GM21423 (cell line): ENCODE data around the gene FGF9.

Experiments used
- ATAC-seq: cut with Tn5 transposase; IDR thresholded peaks from one replicate; pipeline ENCODE4 v1.9.1; 2021; ENCODE audit warnings: mild to moderate bottlenecking, moderate library complexity; ENCODE audit not compliant: unreplicated experiment

The FGF9 gene

DNA sequence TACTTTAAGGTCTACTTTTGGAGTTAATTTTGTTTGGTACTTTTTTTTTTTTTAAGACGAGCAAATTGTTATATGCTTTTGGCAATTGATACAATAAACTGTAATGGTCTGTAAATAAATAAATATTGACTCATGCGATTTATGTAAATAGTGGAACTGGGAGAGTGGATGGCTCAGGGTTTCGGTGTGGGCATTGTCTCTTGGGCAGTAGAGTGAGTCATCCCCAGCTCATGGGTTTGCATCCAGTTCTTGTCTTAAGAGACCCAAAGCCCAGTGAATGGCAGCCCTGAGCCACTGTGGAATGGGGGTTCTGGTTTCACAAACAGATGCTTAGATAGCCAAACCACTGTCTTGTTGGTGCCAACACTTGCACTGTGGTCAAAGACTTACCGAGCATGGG, 33.0 kb downstream of the FGF9 start:
- no peak for ATAC-seq

DNA sequence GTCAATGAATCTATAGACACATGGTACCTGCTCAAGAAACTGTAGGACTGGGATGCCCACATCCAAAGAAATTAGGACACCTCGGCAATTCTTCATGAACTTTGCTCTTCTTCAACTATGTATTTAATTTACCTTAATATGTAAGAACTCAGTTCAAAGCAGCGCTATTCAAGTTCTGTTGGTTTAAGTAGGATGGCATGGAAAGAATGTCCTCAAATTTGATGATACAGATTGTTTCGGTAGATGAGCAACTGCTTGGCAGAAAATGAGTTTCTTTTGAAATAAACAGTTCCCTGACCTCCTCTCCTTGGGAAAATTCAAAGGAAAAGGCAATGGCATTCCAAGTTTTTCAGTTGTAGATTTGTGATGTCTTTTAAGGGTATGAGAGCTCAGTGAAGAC, 36.7 kb downstream of the FGF9 start:
- ATAC-seq = no peak

DNA sequence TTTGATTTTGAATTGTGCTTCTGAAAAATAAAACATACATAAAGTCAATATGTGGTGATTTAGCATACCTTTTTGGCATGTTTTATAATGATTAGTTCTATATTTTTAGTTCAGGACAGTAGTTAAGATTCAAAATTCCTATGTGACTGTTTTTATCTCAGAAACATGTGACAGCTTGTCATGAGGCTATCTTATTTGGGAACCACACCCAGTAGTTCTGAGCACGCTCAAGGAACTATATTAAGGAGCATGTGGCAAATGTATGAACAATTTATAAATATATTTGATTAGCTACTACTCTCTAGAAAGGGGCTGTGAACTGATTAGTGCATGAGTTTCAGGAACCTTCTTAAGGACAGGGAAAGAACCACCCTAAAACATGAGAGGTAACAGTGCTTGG, 38.8 kb downstream of the FGF9 start:
- no peak for ATAC-seq

DNA sequence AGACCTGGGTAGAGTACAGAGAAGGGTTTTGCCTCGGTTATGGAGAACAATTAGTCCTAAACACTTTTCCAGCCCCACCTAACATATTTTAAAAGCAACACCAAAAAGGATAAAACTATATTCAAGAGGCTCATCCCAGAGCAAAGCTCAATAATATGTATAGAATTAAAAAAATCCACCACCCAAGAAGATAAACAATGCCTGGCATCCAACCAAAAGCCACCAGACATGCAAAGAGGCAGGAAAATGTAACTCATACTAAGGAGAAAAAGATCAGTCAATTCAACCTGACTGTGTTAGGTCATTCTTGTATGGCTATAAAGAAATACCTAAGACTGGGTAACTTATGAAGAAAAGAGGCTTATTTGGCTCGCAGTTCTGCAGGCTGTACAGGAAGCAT, 39.3 kb downstream of the FGF9 start:
- ATAC-seq = no peak

DNA sequence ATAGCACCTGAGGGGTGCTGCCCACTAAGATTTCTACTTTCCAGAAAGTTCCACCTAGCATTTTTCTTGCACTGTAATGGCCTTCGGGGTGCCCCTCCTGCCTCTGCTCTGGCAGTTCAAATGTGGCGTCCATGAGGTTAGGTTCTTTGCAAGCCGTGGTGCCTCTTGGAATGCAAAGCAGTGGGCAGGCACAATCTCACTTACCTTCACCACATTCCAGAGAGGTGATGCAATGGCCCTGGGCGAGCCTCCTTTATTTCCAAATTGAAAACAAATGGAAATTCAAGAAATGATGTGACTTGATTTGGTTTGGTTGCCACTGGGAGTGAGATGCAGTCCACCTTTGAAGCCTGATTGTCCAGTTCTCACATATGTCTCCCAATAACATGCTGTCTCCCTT, 46.9 kb downstream of the FGF9 start:
- no peak for ATAC-seq

DNA sequence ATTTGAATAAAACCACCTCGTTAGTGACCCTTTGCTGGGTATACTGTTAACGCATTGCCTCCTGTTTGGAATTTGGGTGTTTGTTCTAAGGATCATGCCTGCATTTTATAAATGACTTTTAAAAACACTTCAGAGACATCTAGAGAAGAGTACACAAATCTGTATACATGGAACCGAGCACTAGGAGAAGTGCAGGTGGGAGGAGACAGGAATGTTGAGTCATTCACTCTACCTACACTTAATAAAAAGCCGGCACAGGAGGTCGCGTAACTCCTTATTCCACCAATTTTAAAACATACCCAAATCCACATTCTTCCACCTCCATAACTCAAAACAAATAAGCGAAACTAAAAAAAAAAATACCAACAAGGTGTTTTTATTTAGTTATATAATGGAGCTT, 48.6 kb downstream of the FGF9 start:
- no peak for ATAC-seq

DNA sequence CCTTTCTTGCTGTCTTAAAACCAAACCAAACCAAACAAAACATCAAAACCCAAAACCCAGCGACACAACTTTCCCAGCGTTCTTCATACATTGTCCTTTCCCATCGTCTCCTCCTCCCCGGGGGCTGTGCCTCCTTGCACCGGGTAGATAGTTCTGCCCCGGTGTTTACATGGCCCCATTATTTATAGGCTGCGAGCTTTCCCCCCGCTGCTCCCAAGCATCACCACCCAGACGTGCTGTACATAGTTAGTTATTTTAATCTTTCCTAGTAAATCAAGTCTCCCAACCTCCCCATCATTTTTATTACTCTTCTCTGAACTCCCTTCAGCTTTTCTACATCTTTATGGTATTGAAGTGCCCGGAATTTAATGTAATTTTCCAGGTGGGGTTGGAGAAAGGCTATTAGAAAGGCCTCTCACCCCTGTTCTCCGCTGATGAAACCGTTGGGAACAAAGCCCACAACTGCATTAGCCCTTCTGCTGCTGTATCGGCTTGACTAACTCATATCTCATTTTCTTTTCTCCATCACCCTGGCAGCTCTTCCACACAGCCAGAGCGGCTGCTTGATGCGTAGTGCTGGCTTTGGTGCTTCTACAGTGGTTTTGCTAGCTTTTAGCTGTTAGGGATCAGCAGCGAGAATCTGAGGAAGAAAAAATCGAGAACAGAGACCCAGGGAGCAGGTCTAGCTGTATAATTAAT, 53.1 kb downstream of the FGF9 start:
- no peak for ATAC-seq

DNA sequence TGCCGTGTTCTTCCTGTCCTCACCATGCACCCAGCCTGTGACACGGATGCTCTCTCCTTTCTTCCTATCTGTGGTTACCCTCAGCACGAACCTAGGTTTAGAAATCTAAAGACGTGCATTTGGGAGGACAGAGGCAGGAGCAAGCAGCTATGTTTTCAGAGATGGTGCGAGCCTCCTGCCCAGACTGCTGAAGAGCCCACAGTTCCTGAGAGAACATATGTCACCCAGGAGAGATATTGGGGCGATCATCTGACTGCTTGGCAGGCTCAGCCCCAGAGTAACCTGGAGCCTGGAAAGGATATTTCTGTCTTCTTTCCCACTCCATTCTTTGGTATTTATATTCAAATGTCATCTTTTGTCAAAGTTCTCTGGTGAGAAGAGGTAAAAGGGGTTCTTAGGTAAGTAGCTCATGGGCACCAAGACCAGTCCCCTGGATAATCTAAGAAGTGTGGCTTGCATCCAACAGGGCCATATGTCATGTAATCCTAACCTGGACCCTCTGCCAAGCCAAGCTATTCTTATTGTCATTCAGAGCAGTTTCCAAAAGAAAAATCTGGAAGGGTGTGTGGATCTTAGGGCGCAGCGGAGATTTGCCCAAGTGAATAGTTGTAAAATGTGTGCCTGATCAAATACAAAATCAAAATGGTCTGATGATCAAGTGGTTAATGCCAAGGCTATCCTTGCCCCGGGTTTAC, 59.5 kb downstream of the FGF9 start:
- no peak for ATAC-seq

DNA sequence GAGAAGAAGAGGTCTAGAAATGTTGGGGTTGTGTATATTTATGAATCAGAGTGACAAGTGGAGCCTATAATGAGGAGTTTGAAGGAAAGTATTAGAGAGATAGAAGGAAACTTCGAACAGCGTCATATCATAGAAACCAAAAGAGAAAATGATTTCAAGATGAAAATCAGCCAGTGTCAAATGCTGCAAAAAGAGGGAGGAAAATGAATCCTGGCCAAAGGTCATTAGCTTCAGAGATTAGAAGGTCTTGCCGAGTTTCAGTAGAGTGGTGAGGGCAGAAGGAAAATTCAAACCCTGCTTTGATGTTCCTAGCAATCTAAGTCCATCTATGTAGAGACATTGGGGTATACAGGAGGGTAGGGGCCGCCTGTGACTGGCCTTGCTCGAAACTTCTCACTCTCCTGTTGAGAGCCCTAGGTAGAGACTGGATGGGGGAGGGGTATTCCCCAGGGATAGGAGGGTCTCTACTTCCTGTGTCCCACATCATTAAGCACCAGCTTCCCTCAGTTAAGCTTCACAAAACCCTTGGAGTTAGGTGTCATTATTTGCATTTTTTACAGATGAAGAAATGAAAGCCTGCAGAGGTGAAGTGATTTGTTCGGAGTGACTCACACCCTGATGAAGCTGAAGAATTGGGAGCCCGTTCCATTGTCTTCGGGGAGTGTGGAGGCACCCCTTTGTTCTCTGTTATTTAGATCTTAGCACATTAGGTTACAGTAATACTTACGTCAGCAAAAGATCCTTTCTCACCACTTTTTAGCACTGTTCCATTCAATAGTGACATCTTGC, 62.8 kb downstream of the FGF9 start:
- ATAC-seq = no peak

DNA sequence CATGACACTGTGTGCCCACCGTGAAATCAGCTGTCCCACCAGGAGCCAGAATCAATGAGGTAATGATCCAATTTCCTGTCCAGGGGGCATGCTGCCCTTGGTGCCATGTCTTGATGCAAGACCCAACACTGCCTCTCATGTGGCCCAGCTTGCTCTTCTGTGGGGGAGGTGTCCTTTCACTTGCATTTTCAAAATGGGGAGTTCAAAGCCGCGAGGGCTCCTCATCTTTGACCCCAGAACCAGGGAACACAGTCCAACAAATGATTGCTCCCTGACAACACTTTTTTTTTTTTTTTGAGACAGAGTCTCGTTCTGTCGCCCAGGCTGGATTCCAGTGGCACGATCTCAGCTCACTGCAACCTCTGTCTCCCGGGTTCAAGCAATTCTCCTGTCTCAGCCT, 64.1 kb downstream of the FGF9 start:
- ATAC-seq = no peak

DNA sequence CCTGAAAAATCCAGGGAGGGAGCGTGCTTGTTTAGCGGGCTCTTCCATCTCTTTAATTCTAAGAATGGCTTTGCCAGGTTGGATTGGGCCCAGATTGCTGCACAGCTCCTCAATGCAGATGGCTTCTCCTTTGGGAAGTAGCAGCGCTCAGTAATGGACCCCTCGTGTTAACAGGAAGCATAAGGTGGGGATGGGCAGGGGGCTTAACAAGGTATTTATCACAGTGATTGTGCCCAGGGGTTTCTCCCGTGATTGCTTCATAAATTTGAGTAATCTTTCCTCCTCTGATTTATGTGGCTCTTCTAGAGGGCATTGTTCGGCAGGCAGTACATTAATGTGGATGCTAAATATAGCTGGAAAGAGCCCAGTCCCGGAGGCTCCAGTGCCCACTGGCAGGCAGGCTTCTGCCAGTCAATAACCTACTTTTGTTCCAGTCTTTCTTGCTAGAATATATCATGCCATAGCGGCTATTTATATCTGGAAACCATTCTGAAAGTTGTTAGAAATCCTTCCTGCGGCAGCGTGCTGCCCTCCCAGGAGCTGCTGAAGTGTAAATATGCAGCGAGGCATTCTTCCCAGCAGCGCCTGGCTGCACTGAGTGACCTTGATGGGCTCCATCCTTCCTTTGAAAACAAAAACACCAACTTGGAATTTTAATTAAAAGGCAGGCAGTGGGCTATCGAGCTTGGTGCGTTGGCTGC, 65.0 kb downstream of the FGF9 start:
- no peak for ATAC-seq

DNA sequence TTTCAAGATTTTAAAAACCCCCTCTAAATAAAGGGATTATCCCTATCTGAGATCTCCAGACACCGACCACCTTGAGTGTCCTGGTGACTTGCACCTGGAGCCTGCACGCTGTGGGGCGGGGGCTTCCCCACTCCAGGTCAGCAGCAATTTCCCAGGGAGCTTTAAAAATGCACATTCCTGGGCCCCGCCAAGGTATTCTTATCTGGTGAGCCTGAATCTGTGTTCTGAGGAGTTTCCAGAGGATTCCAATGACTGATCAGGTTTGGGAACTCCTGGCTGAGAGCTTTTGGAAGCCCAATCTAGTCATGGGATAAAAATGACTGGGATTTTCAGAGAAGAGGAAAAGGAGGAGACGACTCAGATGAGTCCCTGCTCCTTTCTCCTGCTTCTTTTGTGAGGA, 66.1 kb downstream of the FGF9 start:
- no peak for ATAC-seq

DNA sequence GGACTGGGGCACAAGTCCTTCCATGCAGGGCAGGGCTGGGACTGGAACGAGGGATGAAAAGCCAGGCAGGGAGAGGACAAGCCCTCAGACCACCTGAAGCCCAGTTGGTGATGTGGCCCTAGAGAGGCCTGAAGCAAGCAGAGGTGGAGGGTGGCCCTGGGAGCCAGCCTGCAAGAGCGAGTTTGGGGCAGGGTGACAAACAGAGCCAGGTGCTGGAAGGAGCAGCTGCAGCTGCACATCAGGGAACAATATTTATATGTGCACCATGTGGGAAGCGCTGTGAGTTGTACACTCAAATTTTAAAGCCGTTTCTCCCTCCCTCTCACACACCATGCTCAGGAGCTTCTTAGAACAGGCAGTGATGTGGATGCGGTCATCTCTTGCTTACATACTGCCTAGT, 67.8 kb downstream of the FGF9 start:
- no peak for ATAC-seq

DNA sequence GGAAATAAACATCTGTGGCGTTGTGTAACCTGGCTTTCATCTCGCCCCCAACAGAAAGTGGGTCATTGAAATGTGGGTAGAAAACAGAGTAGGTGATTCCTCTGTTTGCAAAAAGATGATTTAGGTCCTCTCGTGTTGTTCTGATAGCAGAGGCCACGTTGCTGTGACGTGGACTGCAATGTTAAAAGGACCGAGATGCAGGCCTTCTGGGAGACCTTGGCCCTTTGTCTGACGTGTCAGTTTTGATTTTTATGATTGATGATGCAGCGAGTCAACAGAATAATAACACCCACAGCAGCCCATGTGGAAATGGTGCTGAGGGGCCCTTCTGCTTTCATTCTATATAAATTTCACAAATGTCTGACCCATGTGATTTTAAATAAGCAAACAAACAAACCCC, 68.9 kb downstream of the FGF9 start:
- ATAC-seq = no peak

DNA sequence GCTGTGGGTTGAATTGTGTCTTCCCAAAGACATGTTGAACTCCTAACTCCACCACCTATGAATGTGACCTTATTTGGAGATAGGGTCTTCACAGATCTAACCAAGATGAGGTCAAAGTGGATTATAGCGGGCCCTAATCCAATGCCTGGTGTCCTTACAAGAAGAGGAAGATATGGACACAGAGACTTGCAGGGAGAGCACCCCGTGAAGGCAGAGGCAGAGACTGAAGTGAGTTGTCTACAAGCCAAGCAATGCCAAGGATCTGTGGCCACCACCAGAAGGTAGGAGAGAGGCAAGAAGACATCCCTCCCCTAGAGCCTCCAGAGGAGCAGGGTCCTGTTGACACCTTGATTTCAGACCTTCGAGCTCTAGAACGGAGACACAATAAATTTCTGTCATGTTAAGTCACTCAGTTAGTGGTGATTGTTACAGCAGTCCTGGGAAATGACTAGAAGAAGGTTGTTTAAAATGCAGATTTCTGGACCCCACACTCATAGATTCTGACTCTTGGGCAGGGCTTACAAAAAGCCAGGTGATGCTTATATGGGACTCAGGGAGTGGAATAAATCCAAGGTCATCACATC, 70.6 kb downstream of the FGF9 start:
- ATAC-seq = no peak

DNA sequence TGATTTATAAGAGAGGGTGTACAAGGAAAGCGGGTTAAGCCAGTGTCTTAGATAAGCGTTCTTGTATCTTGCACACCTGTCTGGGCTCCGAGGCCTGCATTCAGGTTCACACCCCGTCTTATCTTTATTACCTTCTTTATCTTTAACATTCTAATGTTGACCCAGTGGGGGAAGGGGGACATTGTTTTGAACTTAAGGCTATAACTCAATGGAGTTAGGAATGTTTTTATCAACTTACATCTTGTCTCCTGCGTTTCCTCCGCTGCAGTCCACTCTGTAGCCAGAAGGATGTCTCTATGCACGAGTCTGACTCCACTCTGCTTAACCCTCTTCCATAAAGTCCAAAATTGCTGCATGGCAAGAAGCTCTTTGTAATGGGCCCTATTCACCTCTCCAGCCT, 71.2 kb downstream of the FGF9 start:
- ATAC-seq = no peak

DNA sequence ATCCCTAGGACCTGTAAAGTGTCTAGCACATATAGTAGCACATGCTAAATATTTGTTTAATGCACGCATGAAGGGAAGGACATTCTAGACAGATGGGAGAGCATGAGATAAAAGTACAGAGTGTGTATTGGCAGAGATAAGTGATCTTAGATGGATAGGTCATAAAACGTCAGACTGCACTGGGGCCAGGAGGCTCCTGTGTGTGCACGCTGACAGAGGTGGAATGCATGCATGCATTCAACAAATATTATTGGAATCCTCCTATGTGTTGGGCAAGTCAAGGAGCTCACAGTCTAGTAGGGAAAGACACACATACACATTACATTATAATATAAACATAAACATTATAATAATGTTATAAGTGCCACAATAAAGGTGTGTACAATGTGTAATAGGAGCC, 73.3 kb downstream of the FGF9 start:
- no peak for ATAC-seq

DNA sequence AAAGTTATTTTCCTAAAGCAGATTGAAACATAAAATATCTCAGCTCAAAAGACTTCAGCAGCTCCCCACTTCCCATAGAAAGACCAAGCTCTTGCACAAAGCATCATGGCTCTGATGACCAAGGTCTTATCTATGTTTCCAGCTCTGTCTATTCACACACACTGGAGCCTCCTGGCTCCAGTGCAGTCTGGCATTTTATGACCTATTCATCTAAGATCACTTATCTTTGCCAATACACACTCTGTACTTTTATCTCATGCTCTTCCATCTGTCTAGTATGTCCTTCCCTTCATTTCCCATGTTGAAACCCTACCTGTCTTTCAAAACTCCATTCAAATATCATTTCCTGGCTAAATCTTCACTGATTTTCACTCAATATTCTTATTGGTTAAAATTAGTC, 74.4 kb downstream of the FGF9 start:
- no peak for ATAC-seq

DNA sequence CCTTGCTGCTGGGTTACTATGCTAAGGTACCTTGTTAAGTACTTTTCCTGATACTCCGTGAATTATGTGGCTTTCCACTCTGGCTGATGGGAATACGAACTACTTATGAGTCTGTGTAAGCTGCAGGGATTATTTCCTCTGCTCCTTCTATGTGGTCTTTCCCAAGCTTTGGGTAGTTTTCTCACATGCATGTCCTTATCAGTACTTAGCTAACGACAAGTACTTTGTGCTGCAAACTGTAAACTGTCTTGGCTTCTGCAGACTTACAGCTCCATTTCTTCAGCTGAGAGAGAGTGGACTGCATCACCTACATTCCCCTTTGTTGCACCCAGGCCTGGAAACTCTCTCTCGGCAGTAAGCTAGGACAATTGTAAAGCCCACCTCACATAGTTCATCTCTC, 76.6 kb downstream of the FGF9 start:
- no peak for ATAC-seq

DNA sequence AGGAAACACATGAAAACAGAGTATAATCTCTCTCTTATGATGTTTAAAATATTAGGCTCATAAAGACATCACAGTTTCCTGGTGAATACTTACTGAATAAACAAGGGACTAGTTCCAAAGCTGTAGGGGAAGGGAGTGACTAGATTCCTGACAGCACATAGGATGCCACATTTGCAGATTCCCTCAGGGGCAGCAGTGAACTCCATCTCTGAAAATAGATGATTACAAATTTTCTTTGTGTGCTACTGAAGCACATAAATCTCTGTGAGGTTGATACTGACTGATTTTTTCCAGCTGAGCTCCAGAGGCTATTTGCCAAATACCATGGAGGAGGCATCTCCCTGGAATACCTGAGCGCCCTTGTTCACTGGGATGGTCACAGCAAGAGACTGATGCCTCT, 77.3 kb downstream of the FGF9 start:
- no peak for ATAC-seq

DNA sequence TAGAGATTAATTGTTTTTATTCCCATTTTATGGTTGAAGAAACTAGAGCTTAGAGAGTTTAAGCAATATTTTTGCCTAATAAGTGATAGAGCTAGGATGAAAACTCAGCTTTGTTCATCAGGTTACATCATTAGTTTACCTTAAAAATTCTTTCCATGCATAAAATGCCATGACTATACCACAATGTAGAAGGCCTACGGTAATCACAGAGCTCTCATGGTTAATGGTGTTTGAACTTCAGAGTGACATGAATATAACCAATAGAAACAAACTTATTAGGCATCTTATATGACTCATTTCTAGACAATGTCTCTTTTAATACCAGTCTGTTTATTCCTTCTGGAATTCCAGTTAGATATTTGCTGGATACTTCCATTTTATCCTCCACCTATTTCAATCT, 78.5 kb downstream of the FGF9 start:
- ATAC-seq = no peak
